Natural killer cell (primary cell): ENCODE measurements around the gene CCDC12. TPM values are rescaled to one million over a fixed set of nuclear protein-coding genes. Genes with fewer than 3 reads are reported as not detected.

Experiments
- ATAC-seq, 3 donors: fragments of 150-1000 bp in 2 of 3; fragments of 200-7000 bp in 1 of 3; cut with Tn5 transposase; 1 replicate in 1 of 3; 2 replicates in 2 of 3; pipeline ENCODE4 v1.10.0; 2021; ENCODE audit warnings: mild to moderate bottlenecking in 2 of 3, moderate library complexity in 2 of 3
- DNase-seq, 2 donors: peaks; one replicate each; pipeline versions ENCODE4 v3.0.0 to v3.0.0-alpha.2; 2013 to 2021; ENCODE audit warnings: mixed read lengths in 1 of 2
- H3K27ac ChIP-seq: one replicate; pipeline ENCODE4 v1.5.1; 2013; ENCODE audit warnings: mild to moderate bottlenecking, low read length
- H3K27me3 ChIP-seq: one replicate; pipeline ENCODE4 v1.6.1; 2013; ENCODE audit warnings: low read length; ENCODE audit not compliant: control insufficient read depth, insufficient read depth
- H3K36me3 ChIP-seq: one replicate; pipeline ENCODE4 v1.6.1; 2013; ENCODE audit warnings: low read length; ENCODE audit not compliant: control insufficient read depth, insufficient read depth
- H3K4me1 ChIP-seq: one replicate; pipeline ENCODE4 v1.6.1; 2013; ENCODE audit warnings: low read length; ENCODE audit not compliant: control insufficient read depth, insufficient read depth
- H3K4me3 ChIP-seq: one replicate; pipeline ENCODE4 v1.5.1; 2013; ENCODE audit warnings: low read length
- H3K9me3 ChIP-seq: one replicate; pipeline ENCODE4 v1.6.1; 2013; ENCODE audit warnings: low read length; ENCODE audit not compliant: control insufficient read depth, insufficient read depth
- H3K27ac Mint-ChIP-seq, 2 donors: one replicate each; pipeline ENCODE4 v1.8.0; 2022; ENCODE audit warnings: mild to moderate bottlenecking in 2 of 2, mixed read lengths in 2 of 2, moderate library complexity in 1 of 2
- H3K27me3 Mint-ChIP-seq, 2 donors: one replicate each; pipeline ENCODE4 v1.8.0; 2022; ENCODE audit warnings: low read depth in 2 of 2, mixed read lengths in 2 of 2
- H3K36me3 Mint-ChIP-seq: one replicate; pipeline ENCODE4 v1.8.0; 2022; ENCODE audit warnings: mixed read lengths
- H3K4me1 Mint-ChIP-seq, 2 donors: one replicate each; pipeline ENCODE4 v1.8.0; 2022; ENCODE audit warnings: mixed read lengths in 2 of 2
- H3K4me3 Mint-ChIP-seq: one replicate; pipeline ENCODE4 v1.8.0; 2022; ENCODE audit warnings: mild to moderate bottlenecking, moderate library complexity, mixed read lengths
- H3K9me3 Mint-ChIP-seq, 2 donors: one replicate each; pipeline ENCODE4 v1.8.0; 2022; ENCODE audit warnings: mixed read lengths in 2 of 2
- CTCF ChIP-seq: fragments of 200-600 bp; IDR thresholded peaks from one replicate; pipeline ENCODE4 v1.8.0; 2022; ENCODE audit warnings: antibody characterized with exemption
- WGBS: methylation state at CpG from one replicate; pipeline ENCODE4 v1.1.7; 2013; ENCODE audit warnings: missing lambda C conversion rate; ENCODE audit not compliant: insufficient coverage; 5-methylcytosine and 5-hydroxymethylcytosine counted together
- intact Hi-C: fragments of 100-400 bp; cut with micrococcal nuclease; formaldehyde crosslinking; loops from one replicate; pipeline ENCODE4 v1.14.2; 2022
- total RNA-seq, 4 donors: library from RNA; stranded (reverse); fragments of 120-200 nt in 1 of 4; gene quantifications; one replicate each; pipeline versions ENCODE4 v1.2.3 to v1.2.4, GENCODE V29; 2013 to 2022

CCDC12 gene
- total RNA-seq, 3 donors from 2014 or later (not counting 1 experiment from before 2014, with no cell fraction given) = 104 to 114 (median 111) TPM

GRCh38 chr3:46943237-46944187, 33.0 kb downstream of the CCDC12 start:
- Histone ChIP-seq H3K27ac (peak overlapping the region; percentile 98), H3K4me1 (peaks cover 95% of the 10 kb centered on the region)
- H3K27me3 Mint-ChIP-seq = no peaks in the 10 kb centered on the region

GRCh38 chr3:46942481-46943236, 33.9 kb downstream of the CCDC12 start:
- no peaks in the 10 kb centered on the region for H3K9me3 Mint-ChIP-seq
- Histone ChIP-seq H3K36me3 (peaks cover 23% of the 10 kb centered on the region), H3K9me3 (no peaks in the 10 kb centered on the region), H3K4me3 (no peak overlapping the region), H3K27ac (no peak overlapping the region), H3K27me3 (no peaks in the 10 kb centered on the region), H3K4me1 (peaks cover 95% of the 10 kb centered on the region)
- TF ChIP-seq CTCF = no peak
- 90% methylated on average over 12 of the region's 12 CpGs for WGBS
- peaks cover 5% of the 10 kb centered on the region for H3K36me3 Mint-ChIP-seq
- no peak for ATAC-seq
- intact Hi-C loops = no loop called here
- no peaks in the 10 kb centered on the region for H3K27me3 Mint-ChIP-seq
- H3K4me3 Mint-ChIP-seq = peak overlapping the region; percentile 19
- DNase-seq = no peak
- H3K27ac Mint-ChIP-seq = peak overlapping the region; percentile 76 to 99
- peaks cover 87 to 88% of the 10 kb centered on the region in 2 donors for H3K4me1 Mint-ChIP-seq

More at GRCh38 chr3:46943237-46944187, 33.0 kb downstream of the CCDC12 start:
- H3K4me1 Mint-ChIP-seq = peaks cover 87 to 88% of the 10 kb centered on the region in 2 donors
- H3K36me3 ChIP-seq = peaks cover 18% of the 10 kb centered on the region
- ATAC-seq (no peak), DNase-seq (no peak)
- H3K27me3 ChIP-seq = no peaks in the 10 kb centered on the region
- no peaks in the 10 kb centered on the region for H3K9me3 Mint-ChIP-seq
- peaks cover 5% of the 10 kb centered on the region for H3K36me3 Mint-ChIP-seq
- H3K4me3 Mint-ChIP-seq = peak overlapping the region; percentile 28
- 89% methylated on average over 12 of the region's 12 CpGs for WGBS
- no peak for TF ChIP-seq CTCF
- H3K27ac Mint-ChIP-seq = peak overlapping the region; percentile 96 to 99
- H3K9me3 ChIP-seq = no peaks in the 10 kb centered on the region
- H3K4me3 ChIP-seq = no peak overlapping the region
- intact Hi-C loops = no loop called here

GRCh38 chr3:46942076-46942475, 34.5 kb downstream of the CCDC12 start:
- intact Hi-C loops = no loop called here
- no peaks in the 10 kb centered on the region for H3K27me3 Mint-ChIP-seq
- DNase-seq = no peak
- WGBS = 91% methylated on average over 7 of the region's 7 CpGs
- Histone ChIP-seq H3K27me3 (no peaks in the 10 kb centered on the region), H3K4me1 (peaks cover 95% of the 10 kb centered on the region), H3K4me3 (no peak overlapping the region), H3K9me3 (no peaks in the 10 kb centered on the region), H3K27ac (no peak overlapping the region), H3K36me3 (peaks cover 28% of the 10 kb centered on the region)
- H3K4me1 Mint-ChIP-seq = peaks cover 84 to 86% of the 10 kb centered on the region in 2 donors
- H3K9me3 Mint-ChIP-seq = no peaks in the 10 kb centered on the region
- H3K27ac Mint-ChIP-seq = peak overlapping the region; percentile 76 to 99
- H3K4me3 Mint-ChIP-seq = no peak overlapping the region
- no peak for ATAC-seq
- peaks cover 5% of the 10 kb centered on the region for H3K36me3 Mint-ChIP-seq
- no peak for TF ChIP-seq CTCF
